Mucosa of descending colon (tissue), 3 donors: ENCODE measurements around the gene CALB2. TPM values are rescaled to one million over a fixed set of nuclear protein-coding genes. Genes with fewer than 3 reads are reported as not detected.

Source experiments
- ATAC-seq: fragments of 200-7000 bp; cut with Tn5 transposase; one replicate; pipeline ENCODE4 v1.9.1; 2020; ENCODE audit warnings: mild to moderate bottlenecking, moderate library complexity
- DNase-seq, 3 donors: peaks; one replicate each; pipeline ENCODE4 v3.0.0-alpha.2; 2020
- H3K36me3 ChIP-seq: fragments of 200-600 bp; one replicate; pipeline ENCODE4 v1.8.0; 2021; ENCODE audit warnings: low read depth, mild to moderate bottlenecking
- H3K4me1 ChIP-seq: fragments of 200-600 bp; one replicate; pipeline ENCODE4 v1.8.0; 2021; ENCODE audit warnings: low read depth, mild to moderate bottlenecking
- H3K4me3 ChIP-seq: fragments of 200-600 bp; one replicate; pipeline ENCODE4 v1.8.0; 2021; ENCODE audit warnings: mild to moderate bottlenecking
- H3K9me3 ChIP-seq: fragments of 200-600 bp; one replicate; pipeline ENCODE4 v1.8.0; 2021; ENCODE audit warnings: mild to moderate bottlenecking
- intact Hi-C, 2 donors: fragments of 100-400 bp; cut with DNase I in 1 of 2; cut with micrococcal nuclease in 1 of 2; formaldehyde crosslinking; loops; one replicate each; pipeline versions ENCODE4 v1.11.0 to v1.11.1; 2022; cut with DNase I, micrococcal nuclease
- total RNA-seq, 3 donors: library from RNA; stranded (reverse); fragmentation: NEBNext Ultra II Directional in 2 of 3; extraction: Animal tissue kit (Norgen Biotek cat#: 25700) in 2 of 3; gene quantifications; one replicate each; pipeline versions ENCODE4 v1.2.1 to v1.2.4, GENCODE V29; 2021 to 2023
- TF ChIP-seq, protein P1 (sequence below): fragments of 200-600 bp; IDR thresholded peaks from one replicate; pipeline ENCODE4 v1.8.0; 2022; ENCODE audit warnings: antibody characterized with exemption, mild to moderate bottlenecking
- donor health status: DM: no; HTN: no; CAD: no; lungs with moderate emphysema.
- donor health status: DM: no; HTN: no; CAD: no.
- donor health status: DM: no; HTN: yes; CAD: no.

CALB2 gene
- total RNA-seq, 3 donors from 2014 or later, result 1.2 to 9.5 (median 4.2) TPM

DNA sequence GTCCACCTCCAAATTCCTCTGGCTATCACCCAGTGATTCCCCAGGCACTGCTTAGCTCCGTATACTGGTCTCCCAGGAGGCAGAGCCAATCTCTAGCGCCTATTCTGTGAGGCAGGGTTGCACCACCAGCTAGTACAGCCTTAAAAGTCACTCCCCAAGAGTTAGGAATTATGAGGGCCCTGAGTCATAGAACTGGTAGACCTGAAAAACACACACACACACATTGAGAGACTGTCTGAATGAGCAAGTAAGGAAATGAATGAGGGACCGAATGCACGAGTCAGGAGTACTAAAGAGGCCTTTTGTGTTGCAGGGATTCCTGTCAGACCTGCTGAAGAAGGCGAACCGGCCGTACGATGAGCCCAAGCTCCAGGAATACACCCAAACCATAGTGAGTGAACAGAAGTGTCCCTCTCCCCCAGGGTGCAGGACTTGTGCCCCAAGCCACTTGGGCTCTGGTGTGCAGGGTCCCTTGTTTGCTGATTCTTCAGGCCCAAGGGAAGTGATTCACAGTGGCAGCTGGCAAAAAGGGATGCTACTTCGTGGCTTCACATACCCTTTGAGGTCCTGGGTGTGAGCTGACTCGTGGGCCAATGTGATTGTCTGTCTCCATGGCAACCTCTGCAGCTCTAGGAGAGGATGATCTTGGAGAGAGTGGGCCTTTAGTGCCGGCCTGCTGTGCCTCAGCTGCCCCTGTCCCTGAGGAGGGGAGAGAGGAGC is 24.7 kb downstream of the CALB2 start:
- TF ChIP-seq, protein P1, sequence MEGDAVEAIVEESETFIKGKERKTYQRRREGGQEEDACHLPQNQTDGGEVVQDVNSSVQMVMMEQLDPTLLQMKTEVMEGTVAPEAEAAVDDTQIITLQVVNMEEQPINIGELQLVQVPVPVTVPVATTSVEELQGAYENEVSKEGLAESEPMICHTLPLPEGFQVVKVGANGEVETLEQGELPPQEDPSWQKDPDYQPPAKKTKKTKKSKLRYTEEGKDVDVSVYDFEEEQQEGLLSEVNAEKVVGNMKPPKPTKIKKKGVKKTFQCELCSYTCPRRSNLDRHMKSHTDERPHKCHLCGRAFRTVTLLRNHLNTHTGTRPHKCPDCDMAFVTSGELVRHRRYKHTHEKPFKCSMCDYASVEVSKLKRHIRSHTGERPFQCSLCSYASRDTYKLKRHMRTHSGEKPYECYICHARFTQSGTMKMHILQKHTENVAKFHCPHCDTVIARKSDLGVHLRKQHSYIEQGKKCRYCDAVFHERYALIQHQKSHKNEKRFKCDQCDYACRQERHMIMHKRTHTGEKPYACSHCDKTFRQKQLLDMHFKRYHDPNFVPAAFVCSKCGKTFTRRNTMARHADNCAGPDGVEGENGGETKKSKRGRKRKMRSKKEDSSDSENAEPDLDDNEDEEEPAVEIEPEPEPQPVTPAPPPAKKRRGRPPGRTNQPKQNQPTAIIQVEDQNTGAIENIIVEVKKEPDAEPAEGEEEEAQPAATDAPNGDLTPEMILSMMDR, result no peak
- Histone ChIP-seq H3K36me3 (no peaks in the 10 kb centered on the region), H3K4me3 (no peak overlapping the region), H3K9me3 (no peaks in the 10 kb centered on the region), H3K4me1 (no peaks in the 10 kb centered on the region)
- DNase-seq (no peak), ATAC-seq (no peak)
- intact Hi-C loops, result no loop called here

DNA sequence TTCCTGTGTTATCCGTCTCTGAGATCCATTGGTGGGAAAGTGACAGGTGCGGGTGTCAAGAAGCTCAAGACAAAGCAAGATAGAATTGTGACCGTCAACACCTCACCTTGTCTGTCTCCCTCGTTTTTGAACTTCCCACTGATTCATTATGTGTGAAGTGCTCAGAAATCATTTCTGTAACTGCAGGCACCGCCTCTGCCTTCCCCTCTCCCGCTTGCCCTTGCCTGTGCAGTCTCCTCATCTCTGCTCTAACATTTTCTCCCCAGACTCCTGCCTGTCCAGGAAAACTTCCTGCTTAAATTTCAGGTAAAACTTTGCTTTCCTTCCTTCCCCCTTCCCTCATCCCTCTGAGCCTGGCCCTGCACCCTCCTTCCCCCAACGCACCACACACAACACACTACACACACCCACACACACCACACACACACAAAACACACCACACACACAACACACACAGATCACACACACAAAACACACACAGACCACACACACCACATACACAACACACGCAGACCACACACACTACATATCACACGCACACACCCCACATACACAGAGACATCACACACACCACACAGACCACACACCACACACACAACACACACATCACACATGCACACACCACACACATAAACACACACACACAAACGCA is 25.7 kb downstream of the CALB2 start:
- TF ChIP-seq, protein P1, result no peak
- H3K36me3 ChIP-seq, result no peaks in the 10 kb centered on the region
- ATAC-seq, result no peak
- no peaks in the 10 kb centered on the region for H3K9me3 ChIP-seq
- no peaks in the 10 kb centered on the region for H3K4me1 ChIP-seq
- H3K4me3 ChIP-seq, result no peak overlapping the region
- DNase-seq, result no peak
- intact Hi-C loops, result no loop called here

DNA sequence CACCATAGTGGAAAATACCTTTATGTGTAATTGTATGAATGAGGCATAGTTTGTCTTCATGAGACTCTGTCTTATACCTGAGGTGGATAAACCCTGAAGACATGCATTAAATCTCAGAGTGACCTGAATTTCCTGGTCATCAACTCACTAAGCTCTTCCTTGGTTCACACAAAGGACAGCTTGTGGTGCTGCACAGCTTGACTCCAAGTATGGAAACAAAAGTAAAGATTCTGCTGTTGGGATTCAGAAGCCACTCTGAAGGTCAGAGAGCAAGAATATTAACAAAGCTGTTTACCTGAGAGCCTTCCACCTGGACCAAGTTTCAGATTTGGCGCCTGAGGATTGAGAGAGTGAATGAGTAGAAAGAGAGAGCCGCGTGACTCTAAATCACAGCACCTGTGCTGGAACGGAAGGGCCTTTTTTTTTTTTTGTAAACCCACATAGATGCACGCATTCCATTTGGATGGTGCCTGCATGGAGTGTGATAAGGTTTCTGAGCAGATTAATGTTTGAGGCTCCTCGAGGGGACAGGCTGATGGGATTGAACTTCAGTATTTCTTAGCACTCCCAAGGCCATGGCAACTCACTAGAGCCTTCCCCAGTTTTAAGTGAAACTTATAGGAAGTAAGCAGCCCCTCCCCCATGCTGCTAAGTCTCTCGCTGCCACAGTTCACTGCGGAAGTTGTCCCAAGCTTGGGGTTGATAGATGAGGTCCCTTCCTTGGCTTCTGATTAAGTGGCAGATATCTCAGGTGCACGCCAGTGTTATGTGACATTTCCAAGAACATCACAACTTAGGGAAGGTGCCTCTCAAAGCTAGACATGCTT is 28.7 kb downstream of the CALB2 start:
- Histone ChIP-seq H3K9me3 (no peaks in the 10 kb centered on the region), H3K4me3 (no peak overlapping the region), H3K4me1 (no peaks in the 10 kb centered on the region), H3K36me3 (no peaks in the 10 kb centered on the region)
- TF ChIP-seq, protein P1, result no peak
- ATAC-seq (no peak), DNase-seq (no peak)
- intact Hi-C loops, result no loop called here

DNA sequence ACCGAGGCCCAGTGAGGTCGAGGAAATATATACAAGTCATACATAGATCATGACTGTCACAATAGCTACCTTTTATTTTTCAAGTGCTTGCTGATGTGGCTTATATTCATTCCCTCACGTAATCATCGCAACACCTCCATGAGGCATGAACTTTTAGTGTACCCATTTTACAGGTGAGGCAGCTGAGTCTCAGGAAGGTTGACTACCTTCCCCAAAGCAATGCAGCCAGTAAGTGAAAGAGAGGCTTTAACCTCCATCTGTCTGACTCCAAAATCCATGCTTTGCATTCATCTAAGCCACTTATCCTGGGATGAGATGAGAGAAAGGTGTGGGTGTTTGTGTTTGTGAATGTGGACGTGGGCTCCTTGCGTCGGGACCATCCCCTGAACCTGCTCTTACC is 30.8 kb downstream of the CALB2 start:
- Histone ChIP-seq H3K4me1 (no peaks in the 10 kb centered on the region), H3K9me3 (no peaks in the 10 kb centered on the region), H3K36me3 (no peaks in the 10 kb centered on the region), H3K4me3 (no peak overlapping the region)
- no peak for ATAC-seq
- TF ChIP-seq, protein P1, result no peak
- intact Hi-C loops, result no loop called here
- DNase-seq, result no peak

DNA sequence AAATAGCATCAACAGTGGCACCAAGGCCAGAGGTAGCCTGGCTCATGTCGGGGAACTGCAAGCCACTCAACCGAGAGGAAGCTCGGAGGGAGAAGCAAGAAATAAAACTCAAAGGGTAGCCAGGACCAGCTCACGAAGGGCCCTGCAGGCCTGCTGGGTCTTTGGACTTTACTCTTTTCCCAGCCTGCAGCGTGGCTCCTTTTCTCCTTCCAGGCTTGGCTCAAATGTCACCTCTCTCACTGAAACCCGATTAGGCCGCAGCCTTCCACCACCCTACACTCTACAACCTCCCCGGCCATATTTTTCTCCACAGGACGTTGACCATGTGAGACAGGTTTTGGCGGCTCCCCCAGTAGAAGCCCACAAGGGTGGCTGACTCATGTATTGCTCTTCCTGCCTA is 38.1 kb downstream of the CALB2 start:
- DNase-seq, result no peak
- no peak for ATAC-seq
- Histone ChIP-seq H3K9me3 (no peaks in the 10 kb centered on the region), H3K4me1 (no peaks in the 10 kb centered on the region), H3K36me3 (no peaks in the 10 kb centered on the region), H3K4me3 (no peak overlapping the region)
- intact Hi-C loops, result no loop called here
- TF ChIP-seq, protein P1, result no peak
